CD4-positive, alpha-beta T cell treated with Interferon alpha-2 for 1 hour (primary cell): ENCODE data around the gene HEPACAM2.

Source experiments
- DNase-seq, 2 donors: peaks; one replicate each; pipeline ENCODE4 v3.0.0-alpha.2; 2020 to 2022

Gene HEPACAM2

DNA sequence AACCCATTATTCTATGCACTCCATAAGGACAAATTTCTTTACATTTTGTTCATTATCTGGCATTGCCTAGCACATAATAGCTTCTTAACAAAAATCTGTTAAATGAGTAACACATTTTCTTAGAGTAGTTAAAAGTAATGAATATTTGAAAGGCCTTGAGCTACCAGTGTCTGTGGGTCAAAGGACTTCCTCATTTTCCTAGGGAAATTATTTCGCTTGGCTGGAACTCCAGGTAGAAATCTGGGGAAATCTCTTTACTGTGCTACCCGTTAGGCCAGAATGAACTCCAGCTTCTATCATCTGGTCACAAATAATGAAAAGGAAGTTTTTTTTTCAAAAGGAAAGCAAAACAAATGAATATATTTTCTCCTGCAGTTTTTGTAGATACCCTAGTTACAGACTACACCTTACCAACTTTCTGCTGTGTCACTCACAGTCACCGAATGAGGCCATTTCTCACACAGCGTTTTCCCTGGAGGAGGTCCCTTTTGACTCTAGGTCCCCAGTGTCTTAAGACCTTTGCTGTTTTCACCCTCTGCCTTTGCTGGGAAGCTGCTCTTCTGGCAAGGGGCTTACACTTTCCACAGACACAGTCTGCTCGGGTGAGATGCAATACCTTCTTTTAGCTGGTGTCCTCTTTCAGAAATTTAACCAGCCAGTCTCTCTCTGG lies 79.7 kb downstream of the HEPACAM2 start:
- peak; percentile 29 to 38 for DNase-seq

DNA sequence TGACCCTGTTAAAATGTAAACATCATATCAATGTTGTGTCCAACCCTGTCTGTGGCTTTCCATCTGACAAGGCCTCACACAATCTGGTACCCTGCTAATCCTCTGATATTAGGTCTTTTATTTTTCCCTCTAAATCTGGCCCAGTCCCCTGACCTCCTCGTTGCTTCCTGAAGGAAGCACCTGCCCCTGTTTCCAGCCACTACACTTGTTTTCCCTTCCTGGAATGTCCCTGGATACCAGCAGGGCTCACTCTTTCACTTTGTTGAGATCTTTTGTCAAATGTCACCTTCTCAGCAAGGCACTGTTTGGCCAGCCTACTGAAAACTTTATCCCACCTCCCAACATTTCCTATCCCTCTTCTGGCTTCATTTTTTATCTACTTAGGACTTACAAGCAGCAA lies 80.2 kb downstream of the HEPACAM2 start:
- no peak for DNase-seq

GRCh38 chr7:93145354-93145753 lies 80.9 kb downstream of the HEPACAM2 start:
- peak in 1 of 2 donors; percentile 45 for DNase-seq

DNA sequence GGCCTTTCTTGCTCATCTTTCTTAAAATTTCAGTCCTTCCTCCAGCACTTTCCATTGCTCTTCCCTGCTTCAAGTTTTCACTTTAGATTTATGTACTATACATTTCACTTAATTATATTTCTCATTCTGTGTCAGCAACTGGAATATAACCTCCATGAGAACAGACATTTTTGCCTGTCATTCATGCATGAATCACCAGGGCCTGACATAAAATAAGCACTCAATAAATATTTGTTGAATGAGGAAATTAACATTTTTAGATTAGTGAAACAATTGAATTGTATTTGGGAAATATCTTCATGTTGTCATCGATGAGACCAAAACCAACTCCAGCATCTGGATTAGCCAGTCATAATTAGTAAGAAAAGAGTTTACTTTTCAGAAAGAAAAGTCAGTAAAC lies 84.1 kb downstream of the HEPACAM2 start:
- DNase-seq, result no peak

GRCh38 chr7:93140582-93141191 lies 85.6 kb downstream of the HEPACAM2 start:
- DNase-seq, result no peak

GRCh38 chr7:93138576-93138975 lies 87.7 kb downstream of the HEPACAM2 start:
- no peak for DNase-seq
